HTERT RPE-1 (cell line): Measurements from ENCODE around the gene ZNF609.
"Not testable (repeated sequence)": the region's sequence is repeated elsewhere in the genome, so short reads cannot be mapped to it uniquely, and the experiment has no call there.

Experiments used
- in situ Hi-C: fragments of 300-500 bp; cut with MboI; formaldehyde crosslinking; loops from 4 replicates; pipeline ENCODE4 v1.14.3; 2020; ENCODE audit warnings: low sequenced_read_pairs

The ZNF609 gene

GRCh38 chr15:64580696-64581407 is 120.5 kb downstream of the ZNF609 start:
- in situ Hi-C loops, result no loop called here

GRCh38 chr15:64581408-64581761 is 121.0 kb downstream of the ZNF609 start:
- in situ Hi-C loops, result no loop called here

- in situ Hi-C loops, result no loop called here
These were observed 121.8 kb downstream of the ZNF609 start for GRCh38 chr15:64582202-64582601.

GRCh38 chr15:64583519-64583918 is 123.1 kb downstream of the ZNF609 start:
- in situ Hi-C loops, result no loop called here

- in situ Hi-C loops, result no loop called here
These were observed 123.6 kb downstream of the ZNF609 start for GRCh38 chr15:64583983-64584382.

- in situ Hi-C loops, result no loop called here
These were observed 126.0 kb downstream of the ZNF609 start for GRCh38 chr15:64586259-64586870.

- in situ Hi-C loops, result no loop called here
These were observed 126.6 kb downstream of the ZNF609 start for GRCh38 chr15:64586984-64587383.

GRCh38 chr15:64589435-64590084 is 129.2 kb downstream of the ZNF609 start:
- in situ Hi-C loops, result no loop called here

GRCh38 chr15:64592845-64593244 is 132.5 kb downstream of the ZNF609 start:
- in situ Hi-C loops, result not testable (repeated sequence)

- in situ Hi-C loops, result no loop called here
These were observed 136.5 kb downstream of the ZNF609 start for GRCh38 chr15:64596701-64597476.

- in situ Hi-C loops, result no loop called here
These were observed 137.1 kb downstream of the ZNF609 start for GRCh38 chr15:64597477-64597822.

GRCh38 chr15:64599226-64599625 is 138.8 kb downstream of the ZNF609 start:
- in situ Hi-C loops, result no loop called here

GRCh38 chr15:64599716-64600115 is 139.3 kb downstream of the ZNF609 start:
- in situ Hi-C loops, result no loop called here

GRCh38 chr15:64600794-64601193 is 140.4 kb downstream of the ZNF609 start:
- in situ Hi-C loops, result no loop called here

GRCh38 chr15:64604319-64604718 is 143.9 kb downstream of the ZNF609 start:
- in situ Hi-C loops, result no loop called here

- in situ Hi-C loops, result not testable (repeated sequence)
These were observed 147.0 kb downstream of the ZNF609 start for GRCh38 chr15:64607416-64607815.

GRCh38 chr15:64610257-64610919 is 150.0 kb downstream of the ZNF609 start:
- in situ Hi-C loops, result no loop called here

GRCh38 chr15:64611085-64611725 is 150.8 kb downstream of the ZNF609 start:
- in situ Hi-C loops, result no loop called here

- in situ Hi-C loops, result no loop called here
These were observed 154.1 kb downstream of the ZNF609 start for GRCh38 chr15:64614519-64614918.

GRCh38 chr15:64617727-64618126 is 157.3 kb downstream of the ZNF609 start:
- in situ Hi-C loops, result no loop called here

GRCh38 chr15:64618138-64618537 is 157.8 kb downstream of the ZNF609 start:
- in situ Hi-C loops, result no loop called here
